Epidermal melanocyte (primary cell): ENCODE data around the gene BCL2L11.

Experiments
- DNase-seq: peaks from one replicate; pipeline ENCODE4 v3.0.0; 2011; ENCODE audit warnings: low spot score; ENCODE audit not compliant: insufficient read length

BCL2L11 gene

GRCh38 chr2:111168528-111169239, 48.0 kb downstream of the BCL2L11 start:
- no peak for DNase-seq

GRCh38 chr2:111169268-111169667, 48.6 kb downstream of the BCL2L11 start:
- no peak for DNase-seq

DNA sequence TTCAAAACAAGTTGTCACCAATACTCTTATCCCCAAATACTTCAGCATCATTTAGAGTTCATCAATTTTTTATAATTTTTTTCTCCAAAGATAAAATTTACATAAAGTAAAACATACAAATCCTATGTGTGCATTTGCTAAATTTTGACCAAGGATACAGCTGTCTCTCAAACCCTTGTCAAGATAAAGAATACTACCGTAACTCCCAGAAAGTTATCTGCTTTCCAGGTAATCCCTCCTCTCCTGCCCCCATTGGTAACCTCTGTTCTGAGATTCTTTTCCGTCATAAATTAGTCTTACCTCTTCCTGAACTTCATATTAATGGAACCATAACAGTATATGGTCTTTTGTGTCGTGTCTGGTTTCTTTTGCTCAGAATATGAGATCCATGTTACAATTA, 49.2 kb downstream of the BCL2L11 start:
- no peak for DNase-seq

- no peak for DNase-seq
Measured at GRCh38 chr2:111171337-111171930, 50.7 kb downstream of the BCL2L11 start.

GRCh38 chr2:111172666-111173065, 52.0 kb downstream of the BCL2L11 start:
- no peak for DNase-seq

- no peak for DNase-seq
Measured at GRCh38 chr2:111173338-111173737, 52.6 kb downstream of the BCL2L11 start.

DNA sequence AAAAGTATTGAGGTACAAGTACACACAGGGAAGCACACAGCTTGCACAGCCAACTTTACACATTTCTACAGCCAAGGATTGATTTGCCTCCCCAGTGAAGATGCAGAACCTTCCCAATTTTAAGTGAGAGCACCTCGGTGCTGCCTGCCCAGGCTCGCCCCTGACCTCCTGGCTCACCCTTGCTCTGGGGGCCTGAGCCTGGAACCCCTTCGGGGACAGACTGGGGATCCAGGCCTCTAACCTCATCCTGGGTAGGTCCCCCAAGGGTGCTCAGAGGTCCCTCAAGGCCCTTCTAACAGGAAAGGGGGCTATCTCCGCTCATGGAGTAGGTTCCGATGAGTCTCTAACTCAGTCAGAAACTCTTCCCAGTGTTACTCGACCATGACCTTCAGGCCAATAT, 53.1 kb downstream of the BCL2L11 start:
- DNase-seq = no peak

DNA sequence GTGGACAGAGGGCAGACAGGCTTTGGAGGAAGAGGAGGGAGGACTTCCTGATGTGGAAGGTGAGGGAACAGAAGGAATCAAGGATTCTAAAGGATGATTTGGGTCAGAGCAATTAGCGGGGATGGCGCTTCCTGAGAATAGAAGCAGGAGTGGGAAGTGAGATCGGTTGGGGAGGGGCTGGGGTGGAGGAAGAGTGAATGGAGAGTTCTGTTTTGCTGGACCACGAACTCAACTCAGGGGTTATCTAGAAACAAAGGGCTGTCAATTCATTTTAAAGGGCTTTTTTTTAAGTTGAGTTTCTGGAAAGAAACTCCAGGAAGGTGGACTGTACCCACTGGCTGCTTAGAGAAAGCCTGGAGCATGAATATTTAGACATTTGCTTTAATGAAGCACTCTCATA, 54.9 kb downstream of the BCL2L11 start:
- no peak for DNase-seq

DNA sequence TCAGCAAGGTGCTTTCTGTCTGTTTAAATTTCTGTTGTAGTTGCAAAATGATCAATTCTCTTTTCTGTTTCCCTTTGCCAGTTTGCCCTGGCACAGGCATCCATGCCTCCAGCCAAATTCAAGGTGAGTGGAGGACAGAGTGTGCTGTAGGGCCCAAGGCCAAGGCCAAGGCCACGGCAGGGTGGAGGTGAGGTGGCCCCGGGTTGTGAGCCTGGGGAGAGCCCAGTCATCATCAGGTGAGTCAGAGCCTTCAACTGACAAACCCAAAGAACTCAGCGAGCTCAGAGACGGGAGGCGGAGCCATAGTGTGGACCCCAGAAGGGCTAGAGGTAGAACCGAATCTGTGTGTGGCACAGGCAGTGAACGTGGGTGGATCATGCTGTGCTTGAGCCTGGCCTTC, 55.7 kb downstream of the BCL2L11 start:
- no peak for DNase-seq

DNA sequence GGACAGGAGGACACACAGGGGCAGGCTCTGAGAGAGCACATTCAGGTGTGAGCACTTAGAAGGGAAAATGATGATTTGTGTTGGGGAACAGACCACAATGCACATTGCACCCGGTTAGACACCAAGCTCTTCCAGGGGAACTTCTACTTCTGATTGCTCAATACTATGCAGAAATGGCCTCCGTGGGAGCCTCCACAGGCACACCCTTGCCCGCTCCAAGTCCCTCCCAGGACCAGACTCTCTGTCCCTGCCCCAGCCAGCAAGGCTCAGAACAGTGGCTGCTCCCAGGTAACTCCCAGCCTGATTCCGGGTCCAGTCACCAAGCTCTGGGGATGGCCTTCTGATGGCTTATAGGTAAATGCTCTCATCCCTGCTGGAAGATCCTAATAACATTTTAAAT, 56.2 kb downstream of the BCL2L11 start:
- DNase-seq = no peak

DNA sequence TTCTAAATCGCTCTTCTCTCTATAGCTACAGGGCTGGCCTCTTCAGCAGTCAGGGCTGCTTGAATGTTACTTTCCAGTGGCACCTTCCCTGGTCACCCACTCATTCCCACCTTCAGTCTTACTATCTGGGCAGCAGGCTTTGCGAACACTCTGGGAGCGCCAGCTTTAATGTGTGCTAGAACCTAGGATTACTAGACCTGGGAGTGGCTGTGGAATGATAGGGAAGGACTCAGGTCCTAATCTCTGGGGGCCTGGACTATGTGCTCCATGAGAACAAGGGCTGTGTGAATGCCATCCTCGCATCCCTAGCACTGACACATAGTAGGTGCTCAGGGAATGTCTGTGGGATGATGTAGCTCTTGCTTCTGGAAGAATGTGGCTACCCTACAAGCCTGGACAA, 57.6 kb downstream of the BCL2L11 start:
- DNase-seq = no peak

DNA sequence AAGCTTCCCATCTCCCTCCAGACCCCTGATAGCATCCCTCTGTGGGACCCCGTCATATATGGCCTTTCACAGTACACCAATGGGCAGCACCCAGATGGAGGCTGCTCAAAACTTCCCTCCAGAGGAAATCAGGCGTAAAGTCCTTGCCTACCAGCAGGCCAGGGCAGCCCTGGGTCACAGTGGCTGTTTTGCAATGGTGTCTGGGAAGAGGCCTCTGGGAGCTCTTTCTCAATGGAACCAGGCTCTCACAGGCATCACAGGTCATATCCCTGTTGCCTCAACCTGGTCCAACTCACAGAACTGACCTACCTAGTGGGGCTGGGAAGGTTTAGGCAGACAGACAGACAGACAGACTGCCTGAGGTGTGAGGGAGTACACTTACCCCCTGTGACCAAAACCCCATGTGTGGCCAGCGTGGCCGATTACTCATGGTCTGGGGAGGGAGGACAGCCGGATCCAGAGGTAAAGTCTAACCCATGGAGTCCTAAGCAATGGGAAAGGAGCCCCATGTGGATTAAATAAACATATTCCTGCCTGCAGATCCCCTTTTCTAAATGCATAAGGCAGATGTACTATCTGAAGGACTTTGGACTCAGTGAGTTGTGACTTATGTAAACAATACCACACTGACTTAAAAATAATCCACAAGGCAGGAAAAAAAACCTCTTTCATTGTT, 58.2 kb downstream of the BCL2L11 start:
- DNase-seq = no peak

- no peak for DNase-seq
Measured at GRCh38 chr2:111182121-111182520, 61.4 kb downstream of the BCL2L11 start.

DNA sequence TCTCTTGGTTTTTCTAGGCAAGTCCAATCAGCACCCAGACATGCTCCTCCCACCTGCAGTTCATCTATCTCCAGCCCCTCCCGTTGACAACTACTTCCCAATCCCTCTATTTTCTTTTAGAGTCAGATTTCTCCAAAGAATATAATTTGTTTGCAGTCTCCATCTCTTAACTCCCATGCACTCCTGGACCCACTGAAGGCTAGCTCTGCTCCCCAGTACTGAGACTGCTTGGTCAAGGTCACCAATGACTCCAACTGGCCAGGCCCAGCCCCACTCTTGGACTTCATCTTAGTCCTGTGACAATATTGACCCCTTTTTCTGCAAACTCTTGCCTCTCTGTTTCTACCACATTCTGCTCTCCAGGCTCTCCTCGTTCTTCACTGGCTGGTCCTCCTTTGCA, 62.0 kb downstream of the BCL2L11 start:
- DNase-seq = no peak

DNA sequence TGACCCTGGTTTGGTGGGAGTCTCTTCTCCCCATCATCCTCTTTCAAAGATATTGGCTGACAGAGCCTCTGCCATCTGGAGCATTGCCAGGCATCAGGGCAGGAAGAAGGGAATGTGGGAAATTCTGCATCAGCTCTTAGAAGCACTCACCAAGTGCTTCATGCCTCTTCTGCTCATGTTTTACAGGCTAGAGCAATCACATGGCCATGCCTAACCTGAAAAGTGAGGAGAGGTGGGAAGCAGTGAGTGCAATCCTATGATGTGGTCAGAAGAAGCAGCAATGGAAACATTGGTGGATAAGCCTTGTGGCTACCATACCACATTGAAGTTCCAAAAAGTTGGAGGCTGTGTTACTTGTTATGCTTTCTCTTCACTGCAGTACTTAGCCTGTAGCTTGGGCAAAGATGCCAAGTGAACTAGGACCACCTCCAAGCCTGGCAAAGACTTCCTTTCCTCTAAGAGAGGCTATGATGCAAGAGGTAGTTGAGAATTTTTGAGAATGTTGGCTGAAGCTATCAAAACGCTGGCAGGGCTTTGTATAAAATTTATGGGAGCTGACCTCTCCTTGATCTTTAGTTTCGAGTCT, 64.1 kb downstream of the BCL2L11 start:
- DNase-seq = no peak

GRCh38 chr2:111185361-111186022, 64.8 kb downstream of the BCL2L11 start:
- no peak for DNase-seq

- DNase-seq = no peak
Measured at GRCh38 chr2:111186121-111186715, 65.5 kb downstream of the BCL2L11 start.

- DNase-seq = no peak
Measured at GRCh38 chr2:111186933-111187332, 66.2 kb downstream of the BCL2L11 start.

DNA sequence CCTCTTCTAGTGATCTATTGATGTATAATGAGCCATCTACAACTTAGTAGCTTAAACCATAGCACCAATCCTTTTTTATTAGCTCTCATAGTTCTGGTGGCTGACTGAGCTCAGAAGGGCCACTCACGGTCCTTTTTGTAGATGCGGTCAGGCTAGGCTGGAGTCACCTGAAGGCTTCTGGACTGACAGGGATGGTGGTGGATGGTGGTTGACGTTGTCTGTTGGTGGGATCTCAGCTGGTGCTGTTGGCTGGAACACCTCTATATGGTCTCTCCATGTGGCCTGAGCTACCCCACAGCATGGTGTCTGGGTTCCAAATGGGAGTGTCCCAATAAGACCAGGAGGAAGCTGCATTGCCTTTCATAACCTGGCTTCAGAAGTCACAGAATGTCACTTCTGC, 68.0 kb downstream of the BCL2L11 start:
- no peak for DNase-seq

DNA sequence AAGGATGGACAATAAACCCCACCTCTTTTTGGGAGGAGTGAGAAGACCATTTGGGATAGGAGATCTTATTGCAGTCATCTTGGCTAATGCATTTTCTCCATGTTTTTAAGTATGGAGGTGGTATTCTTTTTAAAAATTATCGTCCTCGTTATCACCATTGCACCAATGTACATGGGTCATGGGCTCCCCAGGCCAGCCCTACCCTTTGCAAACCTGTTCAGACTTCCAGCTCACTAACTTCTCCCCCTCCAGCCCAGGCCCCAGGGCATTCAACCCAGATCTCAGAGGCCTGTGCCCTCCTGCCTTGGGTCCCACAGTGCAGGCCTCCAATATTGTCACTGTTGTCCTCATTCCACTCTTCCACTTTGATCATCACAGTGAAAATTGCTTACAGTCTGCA, 68.4 kb downstream of the BCL2L11 start:
- no peak for DNase-seq

DNA sequence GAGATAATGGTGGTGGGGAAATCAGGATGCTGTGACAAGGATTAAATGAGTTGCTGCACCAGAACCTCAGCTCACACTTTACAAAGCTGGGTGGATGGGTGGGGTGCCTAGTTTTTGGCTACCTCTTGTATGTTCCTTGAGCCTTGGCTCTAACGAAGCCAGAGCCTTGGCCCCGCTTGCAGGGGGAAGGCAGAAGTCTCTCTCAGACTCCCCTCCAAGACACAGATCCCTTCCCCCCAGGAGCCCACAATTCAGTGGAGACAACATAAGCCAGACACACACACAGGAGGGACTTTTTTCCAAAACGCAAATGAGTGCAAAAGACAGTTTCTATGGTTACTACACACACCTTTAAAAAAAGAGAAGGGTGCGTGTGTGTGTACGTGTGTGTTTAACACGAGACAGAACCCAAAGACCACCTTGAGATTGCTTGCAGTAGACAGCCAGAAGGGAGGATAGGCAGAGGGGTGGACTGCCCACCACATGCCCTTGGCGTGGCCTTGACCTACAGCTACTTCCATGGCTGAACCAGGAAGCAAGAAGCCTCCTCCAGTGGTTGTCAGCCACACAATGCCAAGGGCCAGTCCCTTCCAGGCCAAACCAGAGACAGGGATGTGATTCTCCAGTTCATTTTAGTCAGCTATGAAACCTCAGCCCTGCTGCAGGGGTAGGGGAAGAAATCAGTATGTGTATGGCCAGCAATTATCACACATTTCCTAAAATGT, 70.3 kb downstream of the BCL2L11 start:
- no peak for DNase-seq
